Suprapubic skin (tissue), 3 donors: ENCODE measurements around the gene DEPDC5.

Experiments
- CTCF ChIP-seq, 2 donors: fragments of 200-600 bp in 1 of 2; fragments of 450-650 bp in 1 of 2; sonication (generic) in 1 of 2; IDR thresholded peaks; one replicate each; pipeline ENCODE4 v1.5.1; 2016 to 2019; ENCODE audit warnings: antibody characterized with exemption in 2 of 2, mild to moderate bottlenecking in 1 of 2, moderate library complexity in 1 of 2
- EP300 ChIP-seq: sonication (generic); formaldehyde crosslinking; IDR thresholded peaks from one replicate; pipeline ENCODE4 v1.6.1; 2017; ENCODE audit warnings: antibody characterized with exemption

DNA sequence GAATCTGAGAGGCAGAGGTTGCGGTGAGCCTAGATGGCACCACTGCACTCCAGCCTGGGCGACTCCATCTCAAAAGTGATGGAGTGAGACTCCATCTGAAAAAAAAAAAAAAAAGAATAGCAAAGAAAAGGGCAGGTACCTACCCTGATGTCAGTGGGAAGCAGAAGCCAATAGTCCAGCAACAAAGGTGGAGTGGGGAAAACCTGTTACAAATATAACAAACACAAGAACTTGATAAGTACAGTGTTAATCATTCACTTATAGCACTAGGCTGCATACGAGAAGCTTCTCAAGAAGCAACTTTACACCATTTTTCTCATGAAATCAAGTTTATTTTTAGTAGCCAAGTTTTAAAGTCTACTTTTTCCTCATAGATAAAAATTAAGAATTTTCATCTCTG, 128.0 kb downstream of the DEPDC5 start:
- TF ChIP-seq CTCF (IDR thresholded peaks at IDR 0.05) (no peak), EP300 (no peak)
